Loucy (cell line): ENCODE measurements around the gene LRIG1.

Source experiments
- H2AFZ ChIP-seq: fragments of 200-600 bp; sonication (generic); 2 replicates; pipeline ENCODE4 v1.6.0; 2016; ENCODE audit warnings: antibody characterized with exemption, mild to moderate bottlenecking, low read length, moderate library complexity
- H3F3A ChIP-seq: fragments of 200-600 bp; 2 replicates; pipeline ENCODE4 v1.6.0; 2016; ENCODE audit warnings: antibody characterized with exemption, low read depth, mild to moderate bottlenecking
- H3K27me3 ChIP-seq: fragments of 200-600 bp; sonication (generic); 2 replicates; pipeline ENCODE4 v1.6.1; 2014; ENCODE audit warnings: low read length, mild to moderate bottlenecking; ENCODE audit not compliant: insufficient read depth, poor library complexity, severe bottlenecking
- H3K36me3 ChIP-seq: fragments of 200-600 bp; sonication (generic); 2 replicates; pipeline ENCODE4 v1.6.1; 2016; ENCODE audit warnings: low read length; ENCODE audit not compliant: insufficient read depth
- H3K4me1 ChIP-seq: fragments of 200-600 bp; sonication (generic); 2 replicates; pipeline ENCODE4 v1.5.1; 2014; ENCODE audit warnings: low read length, mild to moderate bottlenecking; ENCODE audit not compliant: insufficient read depth, poor library complexity, severe bottlenecking
- H3K4me2 ChIP-seq: fragments of 200-600 bp; sonication (generic); 2 replicates; pipeline ENCODE4 v1.6.0; 2014; ENCODE audit warnings: antibody characterized with exemption, low read length, low read depth, mild to moderate bottlenecking; ENCODE audit not compliant: poor library complexity, severe bottlenecking
- H3K4me3 ChIP-seq: fragments of 200-600 bp; sonication (generic); 2 replicates; pipeline ENCODE4 v1.5.1; 2014; ENCODE audit warnings: low read length, mild to moderate bottlenecking, mixed read lengths; ENCODE audit not compliant: poor library complexity, severe bottlenecking
- H3K79me2 ChIP-seq: fragments of 200-600 bp; sonication (generic); 2 replicates; pipeline ENCODE4 v1.6.1; 2014; ENCODE audit warnings: low read length; ENCODE audit not compliant: insufficient read depth
- H3K9ac ChIP-seq: fragments of 200-600 bp; sonication (generic); 2 replicates; pipeline ENCODE4 v1.6.0; 2014; ENCODE audit warnings: mild to moderate bottlenecking, low read depth, low read length, moderate library complexity; ENCODE audit not compliant: poor library complexity, severe bottlenecking
- H3K9me2 ChIP-seq: fragments of 200-600 bp; sonication (generic); replicated peaks from 2 replicates; pipeline ENCODE4 v1.6.1; 2016; ENCODE audit warnings: low read depth, low read length, mixed read lengths
- H3K9me3 ChIP-seq: fragments of 200-600 bp; sonication (generic); 2 replicates; pipeline ENCODE4 v1.6.1; 2014; ENCODE audit warnings: mild to moderate bottlenecking, antibody characterized with exemption, low read length, low read depth; ENCODE audit not compliant: insufficient read depth
- H4K20me1 ChIP-seq: fragments of 200-600 bp; sonication (generic); 2 replicates; pipeline ENCODE4 v1.6.0; 2014; ENCODE audit warnings: antibody characterized with exemption, low read length, mild to moderate bottlenecking; ENCODE audit not compliant: insufficient read depth, poor library complexity, severe bottlenecking
- EZH2phosphoT487 ChIP-seq: fragments of 200-600 bp; IDR thresholded peaks from 2 replicates; pipeline ENCODE4 v1.6.1; 2018; ENCODE audit warnings: antibody characterized with exemption, mild to moderate bottlenecking, moderate library complexity, borderline replicate concordance
- TF ChIP-seq, protein P1 (sequence below): fragments of 200-600 bp; sonication (generic); conservative IDR thresholded peaks from 2 replicates; pipeline ENCODE4 v1.5.1; 2014; ENCODE audit warnings: mild to moderate bottlenecking, antibody characterized with exemption, low read length

LRIG1 gene

DNA sequence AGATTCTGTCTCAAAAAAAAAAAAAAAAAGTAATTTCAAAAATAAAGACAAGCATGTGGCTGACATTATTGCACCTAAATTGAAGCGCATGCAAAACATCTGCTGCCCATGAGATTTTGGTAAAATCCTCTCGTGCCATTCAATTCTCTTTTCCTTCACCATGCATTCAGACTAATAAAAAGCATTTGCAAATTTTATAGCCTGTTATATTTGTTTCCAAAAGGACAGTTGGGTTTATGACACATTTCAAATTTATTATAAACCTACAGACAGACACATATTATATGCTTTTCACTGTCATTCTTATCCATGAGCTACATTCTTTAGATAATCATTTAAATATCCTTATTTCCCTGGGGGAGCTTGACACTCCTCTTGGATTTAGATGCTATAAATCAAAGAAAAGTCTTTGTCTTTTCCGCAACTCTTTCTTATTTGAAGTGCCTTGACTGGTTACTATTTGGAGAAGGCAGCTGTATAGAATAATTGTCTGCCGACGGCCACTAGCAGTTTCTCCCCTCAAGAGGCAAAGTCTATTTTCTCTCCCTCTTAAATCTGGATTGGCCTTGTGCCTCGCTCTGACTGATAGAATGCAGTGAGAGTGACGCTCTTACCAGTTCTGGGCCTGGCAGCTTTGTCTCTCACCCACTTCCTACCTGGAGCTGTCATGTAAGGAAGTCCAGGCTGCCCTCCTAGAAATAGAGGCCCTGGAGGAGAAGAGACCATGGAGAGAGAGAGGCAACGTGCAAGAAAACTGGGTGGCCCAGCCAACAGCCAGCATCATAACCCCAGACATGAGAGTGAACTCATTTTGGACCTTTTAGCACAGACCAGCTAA, 6.8 kb upstream of the LRIG1 start:
- Histone ChIP-seq H2AFZ (no peak overlapping the region), H3K4me3 (no peak overlapping the region), H3K36me3 (no peaks in the 10 kb centered on the region), H3K9me2 (no peaks in the 10 kb centered on the region), H3K9ac (no peak overlapping the region), H3K27me3 (no peaks in the 10 kb centered on the region), H3K4me1 (peaks cover 8% of the 10 kb centered on the region), H3K79me2 (no peaks in the 10 kb centered on the region), H4K20me1 (no peaks in the 10 kb centered on the region), H3K4me2 (no peak overlapping the region), H3F3A (no peaks in the 10 kb centered on the region), H3K9me3 (no peaks in the 10 kb centered on the region; the same call in 1 of the 2 replicates)
- TF ChIP-seq, protein P1, sequence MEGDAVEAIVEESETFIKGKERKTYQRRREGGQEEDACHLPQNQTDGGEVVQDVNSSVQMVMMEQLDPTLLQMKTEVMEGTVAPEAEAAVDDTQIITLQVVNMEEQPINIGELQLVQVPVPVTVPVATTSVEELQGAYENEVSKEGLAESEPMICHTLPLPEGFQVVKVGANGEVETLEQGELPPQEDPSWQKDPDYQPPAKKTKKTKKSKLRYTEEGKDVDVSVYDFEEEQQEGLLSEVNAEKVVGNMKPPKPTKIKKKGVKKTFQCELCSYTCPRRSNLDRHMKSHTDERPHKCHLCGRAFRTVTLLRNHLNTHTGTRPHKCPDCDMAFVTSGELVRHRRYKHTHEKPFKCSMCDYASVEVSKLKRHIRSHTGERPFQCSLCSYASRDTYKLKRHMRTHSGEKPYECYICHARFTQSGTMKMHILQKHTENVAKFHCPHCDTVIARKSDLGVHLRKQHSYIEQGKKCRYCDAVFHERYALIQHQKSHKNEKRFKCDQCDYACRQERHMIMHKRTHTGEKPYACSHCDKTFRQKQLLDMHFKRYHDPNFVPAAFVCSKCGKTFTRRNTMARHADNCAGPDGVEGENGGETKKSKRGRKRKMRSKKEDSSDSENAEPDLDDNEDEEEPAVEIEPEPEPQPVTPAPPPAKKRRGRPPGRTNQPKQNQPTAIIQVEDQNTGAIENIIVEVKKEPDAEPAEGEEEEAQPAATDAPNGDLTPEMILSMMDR = no peak
- no peak for TF ChIP-seq EZH2phosphoT487

DNA sequence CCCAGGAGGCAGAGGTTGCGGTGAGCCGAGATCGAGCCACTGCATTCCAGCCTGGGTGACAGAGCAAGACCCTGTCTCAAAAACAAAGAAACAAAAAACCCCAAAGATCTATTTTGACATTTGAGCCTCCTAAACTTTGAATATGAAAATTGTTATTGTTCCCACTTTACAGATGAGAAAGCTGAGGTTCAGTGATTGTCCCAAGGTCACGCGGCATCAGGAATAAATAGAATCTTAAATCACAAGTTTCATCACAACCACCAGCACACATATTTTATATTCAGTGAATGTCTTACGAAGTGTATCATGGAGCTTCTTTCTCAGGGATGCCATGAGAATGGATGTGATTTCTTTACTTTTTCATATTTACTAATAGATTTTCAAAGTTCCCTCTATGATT, 5.3 kb upstream of the LRIG1 start:
- TF ChIP-seq, protein P1 = no peak
- TF ChIP-seq EZH2phosphoT487 = no peak
- H3K4me2 ChIP-seq = no peak overlapping the region
- H3F3A ChIP-seq = no peaks in the 10 kb centered on the region
- no peaks in the 10 kb centered on the region for H4K20me1 ChIP-seq
- H2AFZ ChIP-seq = no peak overlapping the region
- H3K9me2 ChIP-seq = no peaks in the 10 kb centered on the region
- H3K9ac ChIP-seq = no peak overlapping the region
- no peak overlapping the region for H3K4me3 ChIP-seq
- no peaks in the 10 kb centered on the region for H3K79me2 ChIP-seq
- no peaks in the 10 kb centered on the region for H3K27me3 ChIP-seq
- no peaks in the 10 kb centered on the region for H3K36me3 ChIP-seq
- peaks cover 21% of the 10 kb centered on the region for H3K4me1 ChIP-seq
- H3K9me3 ChIP-seq = no peaks in the 10 kb centered on the region

DNA sequence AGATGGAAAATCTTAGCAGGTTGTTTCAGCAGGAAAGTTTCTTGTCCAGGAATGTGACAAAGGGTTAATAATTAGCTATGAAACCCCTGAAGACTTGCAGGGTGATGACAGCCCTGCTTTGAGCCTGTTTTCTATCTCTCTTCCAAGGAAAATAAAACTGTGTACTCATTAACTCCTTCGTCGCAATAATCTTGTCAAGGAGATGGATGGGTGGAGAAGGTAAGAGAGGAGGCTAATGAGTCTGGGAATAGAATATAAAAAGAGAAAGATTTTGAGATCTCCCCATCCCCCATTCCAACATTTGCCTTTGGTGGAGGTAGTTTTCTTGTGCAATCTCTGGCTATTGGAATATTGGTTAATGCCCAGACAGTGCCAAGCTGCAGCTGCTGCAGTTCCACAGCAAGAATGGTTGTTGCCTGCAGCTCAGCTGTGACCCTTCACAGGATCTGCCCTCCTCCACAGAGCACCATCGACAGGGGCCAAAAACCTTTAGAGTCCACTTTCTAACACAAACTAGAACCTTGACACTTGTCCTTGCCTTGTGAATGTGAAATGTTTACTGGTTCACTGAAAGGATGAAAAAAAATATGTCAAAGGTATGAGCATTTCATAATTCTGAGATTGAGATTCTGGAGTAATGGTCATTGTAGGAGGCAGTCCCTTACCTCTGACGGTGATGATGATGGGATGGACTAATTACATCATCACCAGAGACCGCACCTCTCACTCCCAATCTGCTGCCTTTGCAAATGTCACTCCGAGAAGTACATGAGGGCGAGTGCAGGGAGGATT, 4.2 kb upstream of the LRIG1 start:
- no peaks in the 10 kb centered on the region for H3K9me3 ChIP-seq
- TF ChIP-seq, protein P1 = no peak
- no peak for TF ChIP-seq EZH2phosphoT487
- no peak overlapping the region for H3K4me2 ChIP-seq
- H3K4me1 ChIP-seq = peaks cover 21% of the 10 kb centered on the region
- H2AFZ ChIP-seq = no peak overlapping the region
- no peaks in the 10 kb centered on the region for H3F3A ChIP-seq
- peaks cover 8% of the 10 kb centered on the region; the same call in 1 of the 2 replicates for H3K79me2 ChIP-seq
- H3K9ac ChIP-seq = no peak overlapping the region
- no peaks in the 10 kb centered on the region for H4K20me1 ChIP-seq
- no peaks in the 10 kb centered on the region for H3K36me3 ChIP-seq
- H3K27me3 ChIP-seq = no peaks in the 10 kb centered on the region
- H3K4me3 ChIP-seq = no peak overlapping the region
- H3K9me2 ChIP-seq = no peaks in the 10 kb centered on the region
